Gastrocnemius medialis (tissue), 4 donors: ENCODE results near the gene MYO1E. TPM values are rescaled to one million over a fixed set of nuclear protein-coding genes. Genes with fewer than 3 reads are reported as not detected.

ENCODE experiments used
- ATAC-seq, 2 donors: fragments of 150-250 bp; one replicate each; pipeline ENCODE4 v1.9.1; 2016
- DNase-seq, 2 donors: peaks; one replicate each; pipeline ENCODE4 v3.0.0-alpha.2; 2019
- H3K27ac ChIP-seq, 4 donors: fragments of 200-600 bp; sonication (generic); 1 replicate in 1 of 4; 2 replicates in 3 of 4; pipeline ENCODE4 v1.5.1; 2016 to 2018; ENCODE audit warnings: mild to moderate bottlenecking in 2 of 4, moderate library complexity in 1 of 4
- H3K27me3 ChIP-seq, 3 donors: fragments of 200-600 bp; sonication (generic) in 2 of 3; 1 replicate in 1 of 3; 2 replicates in 2 of 3; pipeline versions ENCODE4 v1.5.1 to v1.6.0; 2016 to 2019; ENCODE audit warnings: mild to moderate bottlenecking in 1 of 3, moderate library complexity in 1 of 3
- H3K36me3 ChIP-seq, 2 donors: fragments of 200-600 bp; sonication (generic) in 1 of 2; one replicate each; pipeline ENCODE4 v1.5.1; 2017 to 2018
- H3K4me1 ChIP-seq, 2 donors: fragments of 200-600 bp; sonication (generic) in 1 of 2; one replicate each; pipeline ENCODE4 v1.5.1; 2016 to 2017; ENCODE audit warnings: mild to moderate bottlenecking in 2 of 2
- H3K4me3 ChIP-seq, 4 donors: fragments of 200-600 bp; sonication (generic) in 3 of 4; 1 replicate in 1 of 4; 2 replicates in 3 of 4; pipeline ENCODE4 v1.5.1; 2016 to 2019; ENCODE audit warnings: mild to moderate bottlenecking in 2 of 4
- H3K9me3 ChIP-seq, 3 donors: fragments of 200-600 bp; sonication (generic) in 2 of 3; 1 replicate in 1 of 3; 2 replicates in 2 of 3; pipeline ENCODE4 v1.5.1; 2016 to 2019
- POLR2A ChIP-seq, 2 donors: fragments of 450-650 bp; IDR thresholded peaks; one replicate each; pipeline ENCODE4 v1.6.1; 2017; ENCODE audit warnings: antibody characterized with exemption in 2 of 2, mild to moderate bottlenecking in 2 of 2, moderate library complexity in 2 of 2
- in situ Hi-C, 4 donors: fragments of 200-750 bp; cut with MboI; loops; one replicate each; pipeline versions ENCODE4 v1.15.0 to v1.8.0; 2017; ENCODE audit warnings: low sequenced_read_pairs in 4 of 4
- intact Hi-C: fragments of 100-400 bp; cut with DNase I; formaldehyde crosslinking; loops from one replicate; pipeline ENCODE4 v1.15.1; 2023; ENCODE audit warnings: low total_unique reads
- total RNA-seq, 4 donors: library from RNA; depleted of rRNA; stranded (reverse); fragments of >200 nt; gene quantifications; one replicate each; pipeline versions ENCODE4 v1.1.0 to v1.2.3, GENCODE V29; 2016
- TF ChIP-seq, protein P1 (sequence below), 5 experiments: fragments of 450-650 bp in 3 of 5; fragments of 200-600 bp in 2 of 5; sonication (generic) in 2 of 5; IDR thresholded peaks in 4 of 5; conservative IDR thresholded peaks in 1 of 5; 1 replicate in 4 of 5; 2 replicates in 1 of 5; pipeline ENCODE4 v1.5.1; 2016 to 2019; ENCODE audit warnings: antibody characterized with exemption in 5 of 5, mild to moderate bottlenecking in 3 of 5, moderate library complexity in 3 of 5

The MYO1E gene
- total RNA-seq, 4 donors from 2014 or later: 12.8 to 39.6 (median 30.7) TPM

DNA sequence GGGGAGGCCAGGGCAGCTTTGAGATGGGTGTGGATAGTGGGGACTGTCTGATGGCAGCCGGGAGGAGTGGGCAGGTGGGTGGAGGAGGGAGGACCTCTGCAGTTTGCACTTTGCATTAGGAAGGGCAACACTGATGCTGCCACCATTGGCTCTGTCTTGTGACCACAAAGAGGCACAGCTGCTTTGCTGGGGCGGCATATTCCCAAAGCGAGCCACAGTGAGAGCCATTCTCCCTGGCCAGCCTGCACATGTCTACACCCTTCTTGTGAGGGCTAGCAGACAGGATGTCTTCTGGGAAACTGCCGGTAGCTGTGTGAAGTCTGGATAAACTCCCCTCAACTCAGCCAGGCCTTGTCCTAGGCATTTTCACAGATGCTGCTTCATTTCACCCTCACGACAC is 229.4 kb downstream of the MYO1E start:
- Histone ChIP-seq H3K27me3 (no peaks in the 10 kb centered on the region), H3K36me3 (no peaks in the 10 kb centered on the region), H3K4me3 (no peak overlapping the region), H3K9me3 (no peaks in the 10 kb centered on the region), H3K27ac (no peak overlapping the region), H3K4me1 (no peaks in the 10 kb centered on the region)
- no peak for DNase-seq
- no peak for TF ChIP-seq POLR2A (IDR thresholded peaks at IDR 0.05)
- TF ChIP-seq, protein P1, sequence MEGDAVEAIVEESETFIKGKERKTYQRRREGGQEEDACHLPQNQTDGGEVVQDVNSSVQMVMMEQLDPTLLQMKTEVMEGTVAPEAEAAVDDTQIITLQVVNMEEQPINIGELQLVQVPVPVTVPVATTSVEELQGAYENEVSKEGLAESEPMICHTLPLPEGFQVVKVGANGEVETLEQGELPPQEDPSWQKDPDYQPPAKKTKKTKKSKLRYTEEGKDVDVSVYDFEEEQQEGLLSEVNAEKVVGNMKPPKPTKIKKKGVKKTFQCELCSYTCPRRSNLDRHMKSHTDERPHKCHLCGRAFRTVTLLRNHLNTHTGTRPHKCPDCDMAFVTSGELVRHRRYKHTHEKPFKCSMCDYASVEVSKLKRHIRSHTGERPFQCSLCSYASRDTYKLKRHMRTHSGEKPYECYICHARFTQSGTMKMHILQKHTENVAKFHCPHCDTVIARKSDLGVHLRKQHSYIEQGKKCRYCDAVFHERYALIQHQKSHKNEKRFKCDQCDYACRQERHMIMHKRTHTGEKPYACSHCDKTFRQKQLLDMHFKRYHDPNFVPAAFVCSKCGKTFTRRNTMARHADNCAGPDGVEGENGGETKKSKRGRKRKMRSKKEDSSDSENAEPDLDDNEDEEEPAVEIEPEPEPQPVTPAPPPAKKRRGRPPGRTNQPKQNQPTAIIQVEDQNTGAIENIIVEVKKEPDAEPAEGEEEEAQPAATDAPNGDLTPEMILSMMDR (IDR thresholded peaks at IDR 0.05 in 4 of 5, conservative IDR thresholded peaks at IDR 0.05 in 1 of 5): no peak
- intact Hi-C loops: no loop called here
- no peak for ATAC-seq
- in situ Hi-C loops: no loop called here

GRCh38 chr15:59140422-59141226 is 232.0 kb downstream of the MYO1E start:
- TF ChIP-seq POLR2A (IDR thresholded peaks at IDR 0.05): no peak
- TF ChIP-seq, protein P1 (IDR thresholded peaks at IDR 0.05 in 4 of 5, conservative IDR thresholded peaks at IDR 0.05 in 1 of 5): no peak
- H3K4me3 ChIP-seq: no peak overlapping the region
- H3K36me3 ChIP-seq: peaks cover 0 to 24% of the 10 kb centered on the region in 2 donors
- no peaks in the 10 kb centered on the region for H3K27me3 ChIP-seq
- no peaks in the 10 kb centered on the region for H3K4me1 ChIP-seq
- in situ Hi-C loops: no loop called here
- ATAC-seq (no peak), DNase-seq (no peak)
- H3K9me3 ChIP-seq: no peaks in the 10 kb centered on the region
- intact Hi-C loops: no loop called here
- H3K27ac ChIP-seq: no peak overlapping the region

GRCh38 chr15:59138243-59138642 is 234.4 kb downstream of the MYO1E start:
- no peak overlapping the region for H3K4me3 ChIP-seq
- intact Hi-C loops: no loop called here
- peaks cover 0 to 39% of the 10 kb centered on the region in 2 donors for H3K36me3 ChIP-seq
- no peaks in the 10 kb centered on the region for H3K27me3 ChIP-seq
- H3K4me1 ChIP-seq: no peaks in the 10 kb centered on the region
- TF ChIP-seq, protein P1 (IDR thresholded peaks at IDR 0.05 in 4 of 5, conservative IDR thresholded peaks at IDR 0.05 in 1 of 5): peak; percentile 12 to 50 (median 23)
- TF ChIP-seq POLR2A (IDR thresholded peaks at IDR 0.05): no peak
- DNase-seq (no peak), ATAC-seq (no peak)
- in situ Hi-C loops: no loop called here
- H3K9me3 ChIP-seq: no peaks in the 10 kb centered on the region
- H3K27ac ChIP-seq: no peak overlapping the region

- Histone ChIP-seq H3K27ac (no peak overlapping the region), H3K9me3 (no peaks in the 10 kb centered on the region), H3K4me3 (no peak overlapping the region), H3K4me1 (no peaks in the 10 kb centered on the region), H3K27me3 (no peaks in the 10 kb centered on the region), H3K36me3 (peaks cover 0 to 39% of the 10 kb centered on the region in 2 donors)
- ATAC-seq: no peak
- TF ChIP-seq, protein P1 (IDR thresholded peaks at IDR 0.05 in 4 of 5, conservative IDR thresholded peaks at IDR 0.05 in 1 of 5): no peak
- TF ChIP-seq POLR2A (IDR thresholded peaks at IDR 0.05): no peak
- intact Hi-C loops (no loop called here), in situ Hi-C loops (no loop called here)
- DNase-seq: no peak
Observed at GRCh38 chr15:59137566-59137965, 235.1 kb downstream of the MYO1E start.
